Mesothelial cell of epicardium (in vitro differentiated cells): ENCODE measurements around the gene PTPRG. TPM values are rescaled to one million over a fixed set of nuclear protein-coding genes. Genes with fewer than 3 reads are reported as not detected.

Experiments used
- DNase-seq, 2 experiments: peaks; one replicate each; pipeline ENCODE4 v3.0.0; 2021; ENCODE audit warnings: low spot score in 2 of 2; ENCODE audit not compliant: unreplicated experiment in 2 of 2
- H3K27ac Mint-ChIP-seq: 2 replicates; pipeline ENCODE4 v1.8.0; 2021; ENCODE audit warnings: mixed read lengths
- H3K27me3 Mint-ChIP-seq: 2 replicates; pipeline ENCODE4 v1.8.0; 2021; ENCODE audit warnings: low read depth, mixed read lengths
- H3K36me3 Mint-ChIP-seq: 2 replicates; pipeline ENCODE4 v1.8.0; 2021; ENCODE audit warnings: mixed read lengths
- H3K4me1 Mint-ChIP-seq: 2 replicates; pipeline ENCODE4 v1.8.0; 2021; ENCODE audit warnings: mixed read lengths
- H3K4me3 Mint-ChIP-seq: 2 replicates; pipeline ENCODE4 v1.8.0; 2021; ENCODE audit warnings: mild to moderate bottlenecking, moderate library complexity, mixed read lengths
- H3K9me3 Mint-ChIP-seq: 2 replicates; pipeline ENCODE4 v1.8.0; 2021; ENCODE audit warnings: mixed read lengths
- total RNA-seq: library from RNA; stranded (reverse); gene quantifications from 3 replicates; pipeline ENCODE4 v1.2.1, GENCODE V29; 2021
- TF ChIP-seq, protein P1 (sequence below): fragments of 200-600 bp; sonication (generic); IDR thresholded peaks from one replicate; pipeline ENCODE4 v1.5.0; 2021; ENCODE audit warnings: antibody characterized with exemption; ENCODE audit not compliant: unreplicated experiment

PTPRG gene
- total RNA-seq, 1 donor from 2014 or later, result 40.4 TPM

DNA sequence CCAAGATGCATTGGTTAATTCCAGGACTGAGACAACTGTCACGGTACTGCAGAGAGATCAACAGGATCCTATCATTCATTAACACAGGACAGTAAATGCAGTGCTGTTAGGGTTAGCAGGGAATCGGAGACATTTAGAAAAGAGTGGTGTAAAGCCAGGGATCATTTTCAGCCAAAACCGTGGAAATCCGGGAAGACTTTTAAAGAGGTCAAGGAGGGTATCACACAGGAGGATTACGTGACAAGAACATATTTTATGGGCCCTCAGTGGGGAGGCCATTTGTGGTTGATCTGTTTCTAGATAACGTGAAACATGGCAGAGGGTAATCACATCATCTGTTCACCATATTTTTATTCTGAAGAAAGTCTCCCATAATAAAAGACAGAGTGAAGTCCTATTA, 216.1 kb downstream of the PTPRG start:
- Mint-ChIP-seq H3K27ac (no peak overlapping the region), H3K36me3 (no peaks in the 10 kb centered on the region), H3K4me1 (peaks cover 4% of the 10 kb centered on the region), H3K4me3 (no peak overlapping the region), H3K9me3 (peaks cover 5% of the 10 kb centered on the region), H3K27me3 (no peaks in the 10 kb centered on the region)
- TF ChIP-seq, protein P1, sequence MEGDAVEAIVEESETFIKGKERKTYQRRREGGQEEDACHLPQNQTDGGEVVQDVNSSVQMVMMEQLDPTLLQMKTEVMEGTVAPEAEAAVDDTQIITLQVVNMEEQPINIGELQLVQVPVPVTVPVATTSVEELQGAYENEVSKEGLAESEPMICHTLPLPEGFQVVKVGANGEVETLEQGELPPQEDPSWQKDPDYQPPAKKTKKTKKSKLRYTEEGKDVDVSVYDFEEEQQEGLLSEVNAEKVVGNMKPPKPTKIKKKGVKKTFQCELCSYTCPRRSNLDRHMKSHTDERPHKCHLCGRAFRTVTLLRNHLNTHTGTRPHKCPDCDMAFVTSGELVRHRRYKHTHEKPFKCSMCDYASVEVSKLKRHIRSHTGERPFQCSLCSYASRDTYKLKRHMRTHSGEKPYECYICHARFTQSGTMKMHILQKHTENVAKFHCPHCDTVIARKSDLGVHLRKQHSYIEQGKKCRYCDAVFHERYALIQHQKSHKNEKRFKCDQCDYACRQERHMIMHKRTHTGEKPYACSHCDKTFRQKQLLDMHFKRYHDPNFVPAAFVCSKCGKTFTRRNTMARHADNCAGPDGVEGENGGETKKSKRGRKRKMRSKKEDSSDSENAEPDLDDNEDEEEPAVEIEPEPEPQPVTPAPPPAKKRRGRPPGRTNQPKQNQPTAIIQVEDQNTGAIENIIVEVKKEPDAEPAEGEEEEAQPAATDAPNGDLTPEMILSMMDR, result no peak
- no peak for DNase-seq

DNA sequence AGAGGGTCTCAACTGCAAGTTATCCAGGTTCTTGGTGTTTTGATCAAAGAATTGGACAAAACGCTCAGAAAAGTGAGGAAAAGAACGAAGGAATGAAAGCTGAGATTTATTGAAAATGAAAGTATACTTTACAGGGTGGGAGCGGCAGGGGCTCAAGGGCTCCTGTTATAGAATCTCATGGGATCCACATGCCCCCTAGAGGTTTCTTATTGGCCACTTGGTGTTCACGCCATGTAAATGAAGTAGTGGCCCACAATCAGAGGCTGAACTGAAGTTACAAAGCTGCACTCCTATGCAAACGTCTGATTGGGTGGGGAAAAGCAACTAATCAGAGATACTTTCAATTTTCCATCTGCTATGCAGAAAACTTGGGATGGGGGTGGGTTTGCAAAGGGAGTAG, 216.7 kb downstream of the PTPRG start:
- DNase-seq, result no peak
- H3K4me1 Mint-ChIP-seq, result peaks cover 4% of the 10 kb centered on the region
- no peaks in the 10 kb centered on the region for H3K27me3 Mint-ChIP-seq
- H3K27ac Mint-ChIP-seq, result no peak overlapping the region
- TF ChIP-seq, protein P1, result no peak
- H3K4me3 Mint-ChIP-seq, result no peak overlapping the region
- peaks cover 5% of the 10 kb centered on the region for H3K9me3 Mint-ChIP-seq
- H3K36me3 Mint-ChIP-seq, result no peaks in the 10 kb centered on the region

DNA sequence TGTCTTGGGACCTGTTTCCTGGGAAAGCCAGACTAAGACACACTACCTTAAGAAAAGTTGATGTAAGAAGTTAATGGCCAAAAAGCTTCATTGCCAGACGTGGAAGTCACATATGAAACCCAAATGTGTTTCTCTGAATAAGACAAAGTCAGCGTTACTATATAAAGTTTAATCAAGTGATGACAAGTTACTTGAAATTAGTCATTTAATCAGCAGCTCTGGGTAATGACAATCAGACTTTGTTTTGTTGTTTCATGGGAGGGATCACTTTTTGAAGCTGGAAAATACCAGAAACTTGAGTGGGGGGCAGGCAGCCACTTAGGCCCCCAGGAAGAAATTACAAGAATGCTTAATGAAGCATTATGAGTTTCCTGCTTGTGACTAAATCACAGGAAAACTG, 218.6 kb downstream of the PTPRG start:
- Mint-ChIP-seq H3K4me1 (peaks cover 4% of the 10 kb centered on the region), H3K27ac (no peak overlapping the region), H3K4me3 (no peak overlapping the region), H3K9me3 (peaks cover 5% of the 10 kb centered on the region), H3K36me3 (no peaks in the 10 kb centered on the region), H3K27me3 (no peaks in the 10 kb centered on the region)
- DNase-seq, result no peak
- TF ChIP-seq, protein P1, result no peak

DNA sequence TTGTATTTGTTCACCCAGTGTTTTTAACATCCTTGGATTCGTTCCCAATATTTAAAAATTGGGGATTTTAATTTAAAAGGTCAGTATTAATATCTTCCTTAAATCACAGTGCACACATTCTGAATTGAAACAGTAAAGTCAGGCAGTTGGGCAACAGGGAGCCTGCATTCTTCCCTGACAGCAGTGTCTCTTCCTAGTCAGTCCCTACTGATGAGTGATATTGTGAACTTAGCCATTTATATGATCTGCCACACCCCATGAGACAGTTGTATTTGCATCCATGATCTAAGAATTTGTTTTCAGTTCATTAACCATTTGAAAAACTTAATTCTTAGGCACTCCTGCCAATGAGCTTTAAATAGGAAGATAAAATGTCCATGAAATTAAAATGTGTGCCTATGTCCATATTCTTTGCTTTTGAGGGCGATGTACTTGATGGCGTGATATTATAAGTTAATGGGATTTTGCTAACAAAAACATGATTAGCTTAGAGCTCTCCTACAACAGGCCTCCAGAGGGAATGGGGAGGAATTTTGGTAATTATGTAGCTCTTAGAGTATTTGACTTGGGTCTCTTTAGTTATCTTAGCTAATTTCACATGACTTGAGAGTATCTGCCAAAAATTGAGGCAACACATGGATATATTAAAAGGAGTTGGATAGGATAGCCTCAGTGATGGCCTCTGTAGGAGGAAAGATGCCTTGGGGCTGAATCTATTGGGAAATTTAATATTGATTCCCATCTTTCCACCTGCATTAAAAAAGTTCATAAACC, 219.3 kb downstream of the PTPRG start:
- Mint-ChIP-seq H3K27ac (no peak overlapping the region), H3K9me3 (peaks cover 5% of the 10 kb centered on the region), H3K36me3 (no peaks in the 10 kb centered on the region), H3K27me3 (no peaks in the 10 kb centered on the region), H3K4me3 (no peak overlapping the region), H3K4me1 (peaks cover 4% of the 10 kb centered on the region)
- TF ChIP-seq, protein P1, result no peak
- no peak for DNase-seq

DNA sequence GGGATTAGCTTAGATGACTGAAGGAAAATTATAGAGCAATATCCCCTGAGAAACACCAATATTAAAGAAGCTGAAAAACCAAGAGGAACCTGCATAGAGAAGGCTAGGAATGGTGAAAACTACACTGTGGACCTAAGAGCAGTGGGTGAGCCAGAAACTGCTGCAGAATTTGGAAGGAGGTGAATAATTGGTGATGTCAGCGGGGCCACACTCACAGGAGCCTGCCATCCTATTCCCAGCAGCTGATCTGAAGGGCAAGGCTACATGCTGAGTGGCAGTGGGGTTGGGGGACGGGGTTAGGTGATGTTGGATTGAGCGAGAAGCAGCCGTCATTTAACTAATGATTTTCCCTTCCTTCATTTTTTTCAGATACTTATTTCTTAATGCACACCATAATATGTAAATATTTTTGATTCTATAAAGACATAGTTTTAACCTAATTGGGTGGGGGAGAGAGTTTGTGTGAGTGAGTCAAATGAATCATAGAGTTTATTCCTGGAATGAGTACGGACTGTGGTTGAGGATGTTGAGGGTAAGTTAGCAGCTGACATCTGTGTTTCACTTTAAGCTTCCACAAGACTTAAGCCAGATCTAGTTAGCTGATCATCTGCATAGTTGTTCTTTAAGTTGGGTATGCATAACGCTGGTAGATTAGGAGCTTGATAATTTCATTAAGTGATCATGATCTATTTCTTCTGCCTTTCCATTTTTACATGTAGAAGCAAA, 222.8 kb downstream of the PTPRG start:
- Mint-ChIP-seq H3K36me3 (peaks cover 2% of the 10 kb centered on the region), H3K4me3 (no peak overlapping the region), H3K27me3 (peaks cover 3% of the 10 kb centered on the region), H3K27ac (no peak overlapping the region), H3K4me1 (no peaks in the 10 kb centered on the region), H3K9me3 (peaks cover 14% of the 10 kb centered on the region)
- TF ChIP-seq, protein P1, result no peak
- no peak for DNase-seq
